ENCODE results near the gene CXCL9.

DNA sequence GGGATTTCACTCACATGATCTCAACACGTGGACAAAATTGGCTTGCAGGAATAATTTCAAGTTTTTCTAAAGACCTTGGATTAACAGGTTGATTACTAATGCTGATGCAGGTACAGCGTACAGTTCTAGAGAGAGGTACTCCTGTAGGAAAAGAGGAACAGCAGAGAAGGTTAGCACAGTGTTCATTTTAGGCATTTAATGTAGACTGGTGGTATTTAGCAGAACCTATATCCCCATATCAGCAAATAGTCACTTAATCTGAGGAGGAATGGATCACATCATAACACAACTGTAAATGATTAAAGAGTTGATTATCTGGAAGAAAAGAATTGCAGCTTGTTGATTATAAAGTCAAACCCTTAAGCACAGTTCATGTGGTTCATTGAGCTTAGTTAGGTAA lies 15.4 kb upstream of the CXCL9 start:
- TF ChIP-seq, protein P1, sequence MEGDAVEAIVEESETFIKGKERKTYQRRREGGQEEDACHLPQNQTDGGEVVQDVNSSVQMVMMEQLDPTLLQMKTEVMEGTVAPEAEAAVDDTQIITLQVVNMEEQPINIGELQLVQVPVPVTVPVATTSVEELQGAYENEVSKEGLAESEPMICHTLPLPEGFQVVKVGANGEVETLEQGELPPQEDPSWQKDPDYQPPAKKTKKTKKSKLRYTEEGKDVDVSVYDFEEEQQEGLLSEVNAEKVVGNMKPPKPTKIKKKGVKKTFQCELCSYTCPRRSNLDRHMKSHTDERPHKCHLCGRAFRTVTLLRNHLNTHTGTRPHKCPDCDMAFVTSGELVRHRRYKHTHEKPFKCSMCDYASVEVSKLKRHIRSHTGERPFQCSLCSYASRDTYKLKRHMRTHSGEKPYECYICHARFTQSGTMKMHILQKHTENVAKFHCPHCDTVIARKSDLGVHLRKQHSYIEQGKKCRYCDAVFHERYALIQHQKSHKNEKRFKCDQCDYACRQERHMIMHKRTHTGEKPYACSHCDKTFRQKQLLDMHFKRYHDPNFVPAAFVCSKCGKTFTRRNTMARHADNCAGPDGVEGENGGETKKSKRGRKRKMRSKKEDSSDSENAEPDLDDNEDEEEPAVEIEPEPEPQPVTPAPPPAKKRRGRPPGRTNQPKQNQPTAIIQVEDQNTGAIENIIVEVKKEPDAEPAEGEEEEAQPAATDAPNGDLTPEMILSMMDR (IDR thresholded peaks at IDR 0.05), result no peak
- no peak for TF ChIP-seq POLR2A (IDR thresholded peaks at IDR 0.05)

Measured in uterus (tissue), 2 donors.